GM12873 (cell line): ENCODE results near the gene CIAO2A.

Experiments used
- TF ChIP-seq, protein P1 (sequence below): IDR thresholded peaks from 2 replicates; pipeline ENCODE4 v1.5.1; 2012; ENCODE audit warnings: low read depth, mild to moderate bottlenecking, moderate library complexity, low read length, control low read depth; ENCODE audit not compliant: insufficient read depth; ENCODE audit errors: missing control alignments

CIAO2A gene

DNA sequence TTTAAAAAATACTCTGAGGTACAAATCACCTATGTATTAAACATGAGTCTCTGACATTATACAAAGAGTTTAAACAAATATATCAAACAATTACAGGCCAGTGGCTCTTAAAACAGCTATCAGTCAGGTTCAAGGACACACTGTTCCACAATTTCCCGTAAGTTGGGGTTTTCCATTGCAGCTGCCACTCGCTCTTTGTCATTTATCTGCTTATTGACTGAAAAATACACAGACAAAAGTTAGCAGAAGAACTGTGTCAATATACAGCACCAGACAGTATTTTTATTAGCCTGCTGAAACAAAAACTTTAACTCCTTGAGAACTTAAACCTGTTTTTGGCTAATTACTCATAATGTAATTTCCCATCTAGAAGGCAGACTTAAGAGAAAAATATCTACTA lies 20.8 kb downstream of the CIAO2A start:
- TF ChIP-seq, protein P1, sequence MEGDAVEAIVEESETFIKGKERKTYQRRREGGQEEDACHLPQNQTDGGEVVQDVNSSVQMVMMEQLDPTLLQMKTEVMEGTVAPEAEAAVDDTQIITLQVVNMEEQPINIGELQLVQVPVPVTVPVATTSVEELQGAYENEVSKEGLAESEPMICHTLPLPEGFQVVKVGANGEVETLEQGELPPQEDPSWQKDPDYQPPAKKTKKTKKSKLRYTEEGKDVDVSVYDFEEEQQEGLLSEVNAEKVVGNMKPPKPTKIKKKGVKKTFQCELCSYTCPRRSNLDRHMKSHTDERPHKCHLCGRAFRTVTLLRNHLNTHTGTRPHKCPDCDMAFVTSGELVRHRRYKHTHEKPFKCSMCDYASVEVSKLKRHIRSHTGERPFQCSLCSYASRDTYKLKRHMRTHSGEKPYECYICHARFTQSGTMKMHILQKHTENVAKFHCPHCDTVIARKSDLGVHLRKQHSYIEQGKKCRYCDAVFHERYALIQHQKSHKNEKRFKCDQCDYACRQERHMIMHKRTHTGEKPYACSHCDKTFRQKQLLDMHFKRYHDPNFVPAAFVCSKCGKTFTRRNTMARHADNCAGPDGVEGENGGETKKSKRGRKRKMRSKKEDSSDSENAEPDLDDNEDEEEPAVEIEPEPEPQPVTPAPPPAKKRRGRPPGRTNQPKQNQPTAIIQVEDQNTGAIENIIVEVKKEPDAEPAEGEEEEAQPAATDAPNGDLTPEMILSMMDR, result no peak

DNA sequence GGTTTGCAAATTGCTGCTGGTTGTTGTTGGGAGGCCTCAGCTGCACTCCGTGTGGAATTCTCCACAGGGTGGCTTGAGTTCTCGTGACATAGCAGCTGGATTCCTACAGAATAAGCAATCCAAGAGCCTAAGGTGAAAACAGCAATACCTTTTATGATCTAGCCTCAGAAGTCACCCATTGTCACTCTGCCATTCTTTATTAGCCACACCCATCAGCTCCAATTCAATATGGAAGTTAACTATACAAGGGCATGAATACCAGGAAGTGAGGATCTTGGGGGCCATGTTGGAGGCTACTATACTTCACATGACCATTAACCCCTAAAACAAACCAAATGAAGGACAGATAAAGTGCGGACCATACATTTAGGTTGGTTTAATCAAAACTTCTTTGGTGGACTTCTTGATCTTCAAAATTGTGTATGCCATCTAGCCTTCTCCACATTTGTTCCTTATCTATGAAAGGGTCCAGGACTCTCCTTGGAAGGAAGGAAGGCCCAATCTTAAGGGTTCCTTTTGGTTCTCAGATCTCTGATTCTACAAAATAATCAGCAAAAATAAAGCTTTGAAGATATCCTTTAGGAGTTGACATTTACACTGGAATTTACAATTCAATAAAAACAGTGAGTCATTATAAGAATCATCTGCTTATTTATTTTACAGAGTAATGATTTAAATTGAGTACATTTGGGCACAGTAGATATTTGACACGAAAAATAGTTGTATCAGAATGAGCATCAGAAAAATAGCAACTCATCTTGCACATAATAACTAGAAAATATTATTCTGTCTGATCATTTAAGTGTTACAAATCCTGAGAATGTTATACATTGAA lies 21.5 kb downstream of the CIAO2A start:
- TF ChIP-seq, protein P1, result no peak

DNA sequence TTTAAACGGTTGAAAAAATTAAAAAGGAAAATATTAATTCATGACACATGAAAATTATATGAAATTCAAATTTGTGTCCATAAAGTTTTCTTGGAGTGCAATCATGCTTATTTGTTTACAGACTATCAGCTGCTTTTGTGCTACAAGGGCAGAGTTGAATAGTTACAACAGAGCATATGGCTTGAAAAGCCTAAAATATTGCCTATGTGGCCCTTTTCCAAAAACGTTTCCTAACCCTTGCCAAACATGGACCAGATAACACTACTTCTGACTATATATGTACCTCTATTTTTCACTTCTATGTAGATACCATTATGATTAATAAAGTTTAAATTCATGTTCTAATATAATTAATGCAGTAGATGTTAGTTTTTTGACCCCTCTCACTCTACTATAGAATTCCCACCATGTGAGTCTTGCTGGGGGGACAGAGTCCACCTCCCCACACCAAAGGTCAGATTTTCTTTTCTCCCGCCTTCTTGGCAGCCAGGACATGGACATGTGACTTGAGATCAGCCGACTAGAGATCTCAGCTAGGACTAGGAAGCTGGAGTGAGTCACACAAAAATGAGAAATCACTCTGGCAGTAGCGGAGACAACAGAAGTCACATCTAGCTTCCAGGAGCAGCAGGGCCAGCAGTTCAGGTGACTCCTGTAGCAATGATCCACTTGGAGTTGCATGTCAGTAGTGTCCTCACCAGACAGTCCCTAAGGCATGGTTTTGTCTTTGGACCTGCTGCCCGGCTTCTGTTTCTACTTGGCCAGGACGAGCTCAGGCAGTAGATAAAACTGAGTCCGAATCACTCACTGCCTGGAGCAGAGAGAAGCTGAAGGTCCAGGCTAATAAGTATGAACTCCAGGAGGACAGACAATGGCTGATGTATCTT lies 22.4 kb downstream of the CIAO2A start:
- TF ChIP-seq, protein P1, result no peak

DNA sequence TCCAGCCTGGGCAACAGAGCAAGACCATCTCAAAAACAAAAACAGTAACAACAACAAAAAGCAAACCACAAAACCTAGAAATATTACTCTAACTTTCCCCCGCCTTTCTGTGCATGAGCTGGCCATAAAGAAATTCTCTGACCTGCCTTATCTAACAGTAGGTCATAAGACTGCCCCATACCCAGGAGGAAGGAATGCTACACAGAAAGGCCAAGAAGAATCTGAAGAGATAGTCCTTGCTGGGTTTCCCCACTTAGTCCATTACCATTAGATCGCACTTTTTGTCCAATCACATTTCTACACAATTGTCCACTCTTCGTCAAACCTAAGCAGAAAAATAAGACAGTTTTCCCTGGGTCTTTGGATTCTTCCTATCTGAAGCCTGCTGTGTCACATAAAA lies 23.5 kb downstream of the CIAO2A start:
- TF ChIP-seq, protein P1, result no peak

DNA sequence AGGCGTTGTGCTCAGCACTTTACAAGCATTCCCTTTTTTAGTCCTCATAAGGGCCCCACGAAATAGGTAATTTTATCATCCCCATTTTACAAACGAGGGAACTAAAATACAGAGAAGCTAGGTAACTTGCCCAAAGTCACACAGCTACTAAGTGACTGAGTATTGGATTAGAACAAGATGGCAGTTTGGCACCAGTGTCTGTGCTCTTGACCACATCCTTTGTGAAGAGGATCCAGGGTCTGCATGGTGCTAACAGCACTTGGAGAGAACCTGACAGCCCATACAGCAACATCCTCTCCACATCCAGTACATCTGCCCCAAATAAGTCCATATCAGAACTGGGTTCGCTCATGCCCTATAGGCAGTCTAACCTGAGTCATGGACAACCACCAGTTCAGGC lies 25.5 kb downstream of the CIAO2A start:
- TF ChIP-seq, protein P1, result no peak

DNA sequence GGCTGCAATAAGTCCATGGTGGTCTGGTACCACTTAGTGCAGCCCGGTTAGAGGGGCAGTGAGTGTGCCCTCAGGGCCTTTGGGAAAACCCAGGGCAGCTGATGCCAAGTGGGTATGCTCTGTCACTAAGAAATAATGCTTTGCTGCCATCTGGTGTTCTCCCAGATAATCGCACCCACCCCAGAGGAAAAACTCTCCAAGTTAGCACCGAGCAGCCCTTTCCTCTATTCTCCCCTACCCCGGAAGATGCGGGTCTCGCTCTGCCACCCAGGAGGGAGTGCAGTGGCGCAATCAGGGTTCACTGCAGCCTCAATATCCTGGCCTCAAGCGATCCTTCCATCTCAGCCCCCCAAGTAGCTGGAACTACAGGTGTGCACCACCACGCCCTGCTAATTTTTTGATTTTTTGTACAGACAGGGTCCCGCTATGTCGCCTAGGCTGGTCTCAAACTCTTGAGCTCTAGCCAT lies 26.0 kb downstream of the CIAO2A start:
- TF ChIP-seq, protein P1, result peak; percentile 86

DNA sequence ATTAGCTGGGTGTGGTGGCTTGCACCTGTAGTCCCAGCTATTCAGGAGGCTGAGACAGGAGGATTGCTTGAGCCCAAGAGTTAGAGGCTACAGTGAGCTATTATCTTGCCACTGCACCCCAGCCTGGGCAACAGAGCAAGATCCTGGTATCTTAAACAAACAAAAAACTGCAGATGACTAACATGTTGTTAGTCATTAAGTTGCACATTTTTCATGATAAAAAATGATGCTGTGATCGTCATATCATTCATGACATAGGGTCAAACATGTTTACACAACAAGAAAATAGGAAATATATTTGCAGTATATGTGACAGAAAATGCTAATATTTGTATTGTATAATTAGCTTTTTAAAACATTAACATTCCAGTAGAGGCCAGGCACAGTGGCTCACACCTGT lies 27.2 kb downstream of the CIAO2A start:
- TF ChIP-seq, protein P1, result no peak
